Measurements from ENCODE around the gene BLVRB.

DNA sequence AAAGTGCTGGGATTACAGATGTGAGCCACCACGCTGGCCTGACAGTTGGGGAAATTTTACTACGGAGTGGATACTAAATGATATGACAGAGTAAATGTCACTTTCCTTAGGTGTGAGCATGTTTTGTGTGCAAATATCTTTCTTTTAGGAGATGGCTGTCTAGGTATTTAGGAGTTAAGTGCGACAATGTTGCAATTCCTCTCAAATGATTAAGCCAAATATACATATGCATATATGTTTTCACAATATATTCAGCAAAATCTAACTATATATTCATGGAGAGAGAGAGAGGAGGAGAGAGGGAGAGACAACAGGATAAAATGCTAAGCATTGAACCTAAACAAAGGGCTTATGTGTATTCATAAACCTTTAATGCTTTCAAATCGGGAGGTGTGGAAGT, 16.0 kb downstream of the BLVRB start:
- TF ChIP-seq EZH2 (IDR thresholded peaks at IDR 0.05; ENCODE audit: insufficient read depth, poor library complexity, severe bottlenecking): no peak
- TF ChIP-seq EZH2phosphoT487 (IDR thresholded peaks at IDR 0.05; ENCODE audit: insufficient read depth, low read depth): no peak

All from GM23248 (cell line).